Measurements from ENCODE around the gene TEC.

DNA sequence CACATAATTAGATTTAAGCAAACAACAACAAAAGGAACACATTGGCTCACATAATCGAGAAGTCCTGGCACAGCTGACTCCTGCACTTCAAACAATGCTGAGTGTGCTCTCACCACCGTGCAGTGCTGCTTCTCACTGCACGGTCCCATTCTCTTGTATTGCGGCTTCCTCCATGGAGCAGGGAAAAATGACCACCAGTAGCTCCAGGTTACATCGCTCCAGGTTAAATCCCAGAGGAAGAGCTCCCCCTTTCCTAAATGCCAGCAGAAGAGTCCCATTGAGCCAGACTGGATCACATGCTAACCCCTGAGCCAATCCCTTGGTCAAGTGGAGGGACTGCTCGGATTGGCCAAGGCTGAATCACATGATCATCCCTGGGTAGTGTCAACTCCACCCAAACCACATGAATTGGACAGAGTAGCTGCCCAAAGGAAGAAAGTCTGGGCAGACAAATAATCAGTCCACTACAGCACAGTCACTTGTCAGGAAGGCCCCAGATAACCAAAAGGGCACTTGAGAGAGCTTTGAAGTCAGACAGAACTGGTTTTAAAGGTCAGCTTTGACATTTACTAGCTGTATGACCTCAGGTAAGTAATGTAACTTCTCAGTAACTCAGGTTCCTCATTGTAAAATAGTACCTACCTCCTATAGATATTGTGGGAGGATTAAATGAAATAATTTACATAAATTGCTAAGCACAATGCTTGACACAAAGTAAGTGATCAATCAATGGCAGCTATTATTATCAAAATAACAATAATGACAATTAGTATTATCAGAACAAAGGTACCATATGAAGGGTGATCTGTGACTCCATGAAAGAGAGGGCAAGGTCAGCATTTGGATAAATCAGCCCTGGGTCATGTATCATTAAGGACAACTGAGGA lies 14.3 kb downstream of the TEC start:
- TF ChIP-seq, protein P1, sequence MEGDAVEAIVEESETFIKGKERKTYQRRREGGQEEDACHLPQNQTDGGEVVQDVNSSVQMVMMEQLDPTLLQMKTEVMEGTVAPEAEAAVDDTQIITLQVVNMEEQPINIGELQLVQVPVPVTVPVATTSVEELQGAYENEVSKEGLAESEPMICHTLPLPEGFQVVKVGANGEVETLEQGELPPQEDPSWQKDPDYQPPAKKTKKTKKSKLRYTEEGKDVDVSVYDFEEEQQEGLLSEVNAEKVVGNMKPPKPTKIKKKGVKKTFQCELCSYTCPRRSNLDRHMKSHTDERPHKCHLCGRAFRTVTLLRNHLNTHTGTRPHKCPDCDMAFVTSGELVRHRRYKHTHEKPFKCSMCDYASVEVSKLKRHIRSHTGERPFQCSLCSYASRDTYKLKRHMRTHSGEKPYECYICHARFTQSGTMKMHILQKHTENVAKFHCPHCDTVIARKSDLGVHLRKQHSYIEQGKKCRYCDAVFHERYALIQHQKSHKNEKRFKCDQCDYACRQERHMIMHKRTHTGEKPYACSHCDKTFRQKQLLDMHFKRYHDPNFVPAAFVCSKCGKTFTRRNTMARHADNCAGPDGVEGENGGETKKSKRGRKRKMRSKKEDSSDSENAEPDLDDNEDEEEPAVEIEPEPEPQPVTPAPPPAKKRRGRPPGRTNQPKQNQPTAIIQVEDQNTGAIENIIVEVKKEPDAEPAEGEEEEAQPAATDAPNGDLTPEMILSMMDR (IDR thresholded peaks at IDR 0.05), result no peak
- no peak for TF ChIP-seq POLR2A (IDR thresholded peaks at IDR 0.05)
